ENCODE measurements around the gene HECTD1.
A peak's percentile ranks its signal among the peaks of the same experiment; 100 is the strongest.
"Not testable (repeated sequence)": the region's sequence is repeated elsewhere in the genome, so short reads cannot be mapped to it uniquely, and the experiment has no call there.

Gene HECTD1

DNA sequence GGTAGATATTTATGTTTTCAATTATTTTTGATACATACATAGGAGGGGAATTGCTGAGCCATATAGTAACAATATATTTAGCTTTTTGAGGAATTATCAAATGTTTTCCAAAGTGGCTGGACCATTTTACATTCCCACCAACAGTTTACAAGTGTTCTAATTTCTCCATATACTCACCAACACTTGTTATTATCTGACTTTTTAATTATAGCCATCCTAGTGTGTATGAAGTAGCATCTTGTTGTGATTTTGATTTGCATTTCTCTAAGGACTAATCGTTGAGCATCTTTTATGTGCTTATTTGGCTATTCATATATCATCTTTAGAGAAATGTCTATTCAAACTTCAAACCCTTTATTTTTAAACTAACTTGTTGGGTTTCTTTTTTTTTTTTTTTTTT is 17.2 kb upstream of the HECTD1 start:
- no peak for DNase-seq

DNA sequence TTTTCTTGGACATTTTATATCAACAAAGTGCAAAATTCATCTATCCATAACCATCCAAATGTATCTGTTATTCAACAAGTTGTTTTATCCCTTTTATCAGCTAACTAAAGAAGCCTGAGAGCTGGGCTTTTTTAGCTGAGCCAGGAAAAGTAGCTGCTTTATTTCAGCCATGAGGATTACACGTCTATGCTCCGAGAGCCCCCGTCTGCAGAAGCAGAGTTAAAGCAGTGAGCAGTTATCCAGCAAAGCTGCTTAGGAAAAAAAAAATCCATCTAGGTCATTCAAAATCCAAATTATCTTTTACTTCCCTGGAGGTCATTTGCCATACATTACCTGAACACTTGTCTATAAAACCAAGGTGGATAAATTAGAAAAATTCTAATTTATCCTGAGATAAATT is 15.7 kb upstream of the HECTD1 start:
- DNase-seq, result no peak

DNA sequence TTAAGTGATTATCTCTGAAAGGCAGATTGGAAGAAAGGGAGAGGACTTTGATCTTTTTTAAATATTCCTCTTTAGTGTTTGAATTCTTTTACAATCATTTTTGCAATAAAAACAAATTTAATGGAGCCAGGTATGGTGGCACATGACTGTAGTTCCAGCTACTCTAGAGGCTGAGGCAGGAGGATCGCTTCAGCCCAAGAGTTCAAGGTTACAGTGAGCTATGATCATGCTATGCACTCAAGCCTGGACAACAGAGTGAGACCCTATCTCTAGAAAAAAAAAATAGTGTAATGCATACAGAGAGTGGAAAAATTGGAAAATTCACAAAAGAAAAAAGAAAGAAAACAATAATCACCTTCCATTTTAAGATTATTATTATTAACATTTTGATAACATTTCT is 15.2 kb upstream of the HECTD1 start:
- DNase-seq, result no peak

DNA sequence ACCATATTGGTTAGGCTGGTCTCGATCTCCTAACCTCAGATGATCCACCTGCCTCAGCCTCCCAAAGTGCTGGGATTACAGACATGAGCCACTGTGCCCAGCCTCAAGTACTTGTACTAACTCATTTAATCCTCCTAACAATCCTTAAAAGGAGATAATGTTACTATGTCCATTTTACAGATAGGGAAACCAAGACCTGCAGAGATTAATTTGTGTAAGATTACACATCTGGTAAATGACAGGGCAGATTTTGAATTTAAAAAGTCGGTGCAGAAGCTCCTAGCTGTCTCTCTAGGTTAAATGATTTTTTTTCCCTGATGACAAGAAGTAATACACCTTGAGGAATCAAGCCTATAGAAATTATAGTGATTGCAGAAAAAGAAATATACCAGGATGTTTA is 13.7 kb upstream of the HECTD1 start:
- no peak for DNase-seq

DNA sequence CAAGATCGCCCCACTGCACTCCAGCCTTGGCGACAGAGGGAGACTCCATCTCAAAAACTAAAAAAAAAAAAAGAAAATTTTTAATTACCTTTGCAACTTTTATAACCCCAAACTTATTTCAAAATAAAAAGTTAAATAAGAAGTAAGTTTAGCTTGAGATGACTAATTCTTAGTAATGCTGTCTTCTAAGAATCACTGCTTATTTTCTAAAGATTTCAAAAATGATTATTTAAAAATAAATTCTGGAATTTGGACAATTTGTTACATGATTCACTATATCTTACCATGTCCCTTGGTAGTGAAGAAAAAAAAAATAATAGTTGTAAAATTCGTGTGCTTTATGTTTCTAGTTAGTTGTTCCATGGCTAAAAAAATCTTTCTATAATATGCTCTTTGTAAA is 11.6 kb upstream of the HECTD1 start:
- DNase-seq, result no peak

DNA sequence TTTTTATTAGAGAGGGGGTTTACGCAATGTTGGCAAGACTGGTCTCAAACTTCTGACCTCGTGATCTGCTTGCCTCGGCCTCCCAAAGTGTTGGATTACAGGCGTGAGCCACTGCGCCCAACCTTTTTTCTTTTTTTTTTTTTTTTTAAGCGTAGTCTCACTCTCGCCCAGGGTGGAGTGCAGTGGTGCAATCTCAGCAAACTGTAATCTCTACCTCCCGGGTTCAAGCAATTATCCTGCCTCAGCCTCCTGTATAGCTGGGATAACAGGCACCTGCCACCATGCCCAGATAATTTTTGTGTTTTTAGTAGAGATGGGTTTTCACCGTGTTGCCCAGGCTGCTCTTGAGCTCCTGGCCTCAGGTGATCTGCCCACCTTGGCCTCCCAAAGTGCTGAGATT is 8.8 kb upstream of the HECTD1 start:
- DNase-seq, result no peak

DNA sequence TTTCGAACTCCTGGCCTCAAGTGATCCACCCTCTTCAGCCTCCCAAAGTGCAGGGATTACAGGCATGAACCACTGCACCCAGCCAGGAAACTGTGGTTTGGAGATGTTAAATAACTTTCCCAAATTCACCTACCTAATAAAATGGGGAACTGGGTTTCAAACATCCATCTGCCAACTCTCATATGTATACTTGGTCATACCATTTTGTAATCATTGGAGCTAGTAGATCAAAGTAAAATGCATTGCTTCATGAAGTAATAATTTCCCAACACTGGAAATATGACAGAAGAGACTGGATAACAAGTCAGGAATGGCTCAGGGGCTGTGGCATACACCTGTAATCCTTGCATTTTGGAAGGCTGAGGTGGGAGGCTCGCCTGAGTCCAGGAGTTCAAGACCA is 5.3 kb upstream of the HECTD1 start:
- DNase-seq, result no peak

DNA sequence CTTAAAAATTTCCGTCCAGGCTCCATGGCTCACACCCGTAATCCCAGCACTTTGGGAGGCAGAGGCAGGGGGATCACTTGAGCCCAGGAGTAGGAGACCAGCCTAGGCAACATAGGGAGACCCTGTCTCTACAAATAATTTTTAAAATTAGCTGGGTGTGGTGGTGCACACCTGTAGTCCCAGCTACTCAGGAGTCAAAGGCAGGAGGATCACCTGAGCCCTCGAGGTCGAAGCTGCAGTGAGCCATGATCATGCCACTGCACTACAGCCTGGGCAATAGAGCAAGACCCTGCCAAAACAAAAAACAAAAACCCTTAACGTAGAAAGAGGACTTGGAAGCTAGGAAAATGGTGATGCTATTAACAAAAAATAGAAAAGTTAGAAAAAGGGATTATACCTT is 2.0 kb upstream of the HECTD1 start:
- no peak for DNase-seq

DNA sequence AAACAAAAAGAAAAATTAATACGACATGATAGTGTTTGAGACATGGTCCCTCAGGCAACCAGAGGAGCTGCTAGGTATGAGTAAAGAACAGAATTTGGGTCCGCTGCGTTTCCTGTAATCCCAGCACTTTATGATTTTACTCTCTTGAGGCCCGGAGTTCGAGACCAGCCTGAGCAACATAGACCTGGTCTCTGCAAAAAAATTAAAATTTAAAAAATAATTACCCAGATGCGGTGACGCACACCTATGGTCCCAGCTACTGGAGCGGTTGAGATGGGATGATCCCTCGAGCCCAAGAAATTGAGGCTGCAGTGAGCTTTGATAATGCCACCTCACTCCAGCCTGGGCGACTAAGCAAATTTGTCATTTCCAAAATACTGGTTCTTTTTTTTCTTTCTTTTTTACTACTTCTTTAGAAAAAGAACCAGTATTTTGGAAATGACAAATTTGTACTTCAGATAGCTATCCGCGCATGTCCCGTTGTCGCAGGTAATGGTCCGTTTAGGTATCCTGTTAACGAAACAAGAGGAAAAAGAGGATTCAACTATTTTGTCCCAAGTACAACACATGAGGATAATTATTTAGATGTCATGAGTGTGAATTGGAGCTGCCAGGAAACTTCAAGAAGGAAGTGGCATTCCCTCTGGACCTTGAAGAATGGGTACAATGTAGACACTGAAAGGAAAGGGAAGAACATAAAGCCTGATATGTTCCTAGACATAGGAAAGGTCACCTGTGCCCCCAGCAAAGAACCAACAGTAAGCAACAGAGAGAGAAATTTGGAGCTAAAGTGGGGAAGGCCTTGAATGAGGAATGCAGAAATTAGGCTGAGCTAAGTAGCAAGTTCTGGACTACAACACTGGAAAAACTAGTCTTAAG is 1.2 kb upstream of the HECTD1 start:
- no peak for DNase-seq

DNA sequence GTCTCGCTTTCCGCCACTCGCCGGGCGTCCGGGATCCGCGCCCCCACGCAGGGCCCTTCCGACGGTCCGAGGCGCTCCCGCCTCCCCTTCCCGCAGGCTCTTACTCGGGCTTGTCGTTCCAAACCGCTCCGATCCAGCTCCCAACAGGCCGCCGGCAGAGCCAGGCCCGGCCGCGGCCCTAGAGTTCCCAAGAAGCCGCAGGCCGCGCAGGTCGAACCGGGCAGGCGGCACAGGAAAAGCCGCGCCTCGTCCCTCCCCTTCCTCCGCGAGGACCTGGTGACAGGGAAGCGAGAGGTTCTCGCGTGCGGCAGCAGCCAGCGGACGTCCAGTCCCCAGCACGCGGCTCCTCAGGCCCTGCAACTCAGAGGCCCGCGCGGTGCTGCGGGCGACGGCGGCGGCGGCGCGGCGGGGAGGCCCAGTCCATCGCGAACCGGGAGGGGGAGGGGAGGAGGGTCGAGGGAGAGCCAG is 272 bp downstream of the HECTD1 start:
- no peak for DNase-seq

DNA sequence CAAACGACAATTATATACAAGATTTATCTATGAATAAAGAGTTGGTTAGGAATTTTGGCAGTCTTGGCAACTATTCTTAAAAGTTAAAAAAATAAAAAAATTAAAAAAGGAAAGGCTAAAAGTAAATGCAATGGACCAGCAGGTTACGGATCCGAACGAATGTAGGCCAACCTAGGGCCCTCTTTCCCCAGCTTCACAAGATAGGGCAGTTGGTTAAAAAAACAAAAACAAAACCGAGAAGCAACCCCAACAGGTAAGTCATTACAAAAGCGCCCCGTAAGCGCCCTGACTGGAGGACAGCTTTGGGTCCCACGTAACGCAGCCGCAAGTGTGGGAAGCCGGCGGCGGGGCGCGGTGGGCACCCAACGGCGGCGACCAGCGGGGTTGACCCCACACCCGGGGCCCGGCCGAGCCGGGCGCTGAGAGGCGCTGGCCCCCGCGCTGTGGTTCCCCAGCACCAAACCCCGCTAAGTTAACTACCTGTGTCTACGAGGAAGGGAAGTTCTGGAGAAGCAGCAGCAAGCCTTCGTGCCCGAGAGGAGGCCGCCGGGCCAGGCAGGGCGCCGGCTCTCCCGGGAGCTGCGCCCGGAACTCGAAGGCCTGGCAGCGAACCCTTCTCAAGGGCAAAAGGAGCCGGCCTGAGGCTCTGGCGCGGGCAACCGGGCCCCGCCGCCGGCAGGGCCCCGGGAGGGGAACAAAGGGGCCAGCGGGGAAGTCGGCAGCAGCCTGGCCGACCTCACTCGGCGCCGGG is 882 bp downstream of the HECTD1 start:
- peak; percentile 50 to 60 for DNase-seq

DNA sequence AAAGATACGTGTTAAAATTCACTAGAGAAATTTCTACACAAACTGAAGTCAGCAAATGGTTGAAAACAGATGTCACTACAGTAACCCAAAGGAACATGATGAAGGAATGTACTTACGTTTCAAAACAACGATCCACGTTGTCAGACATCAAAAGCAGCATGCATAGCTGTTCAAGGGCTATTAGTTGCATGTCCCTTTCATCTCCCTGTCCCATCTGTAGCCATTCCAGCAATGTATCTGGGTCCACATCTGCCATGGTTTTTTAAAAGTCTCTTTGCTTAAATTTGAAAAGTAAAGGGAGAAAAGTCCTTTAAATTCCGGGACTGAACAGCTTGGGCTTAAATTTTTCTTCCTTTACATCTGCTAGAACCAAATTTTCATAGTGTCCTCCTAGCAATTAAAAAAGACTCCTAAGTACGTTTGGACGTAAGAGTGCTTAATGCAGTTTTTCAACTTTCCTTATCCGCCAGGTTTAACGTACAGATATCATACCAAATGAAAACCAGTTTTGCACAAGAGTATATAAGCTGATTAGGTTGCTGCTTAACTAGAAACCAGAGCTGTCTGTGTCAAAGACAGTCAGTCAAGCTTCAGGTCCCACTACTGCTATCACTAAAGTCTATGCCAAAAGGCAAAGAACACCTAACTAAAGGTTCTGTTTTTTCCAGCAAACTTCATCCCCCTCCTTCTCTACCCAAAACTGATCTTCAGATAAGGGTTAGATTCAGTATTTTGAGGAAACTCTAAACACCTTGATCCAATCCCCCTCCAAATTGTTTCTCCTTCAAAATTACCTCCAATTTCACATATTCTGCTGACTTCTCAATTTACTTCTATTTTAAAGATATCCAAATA is 1.7 kb downstream of the HECTD1 start:
- peak in 1 of 2 donors; percentile 30 for DNase-seq

DNA sequence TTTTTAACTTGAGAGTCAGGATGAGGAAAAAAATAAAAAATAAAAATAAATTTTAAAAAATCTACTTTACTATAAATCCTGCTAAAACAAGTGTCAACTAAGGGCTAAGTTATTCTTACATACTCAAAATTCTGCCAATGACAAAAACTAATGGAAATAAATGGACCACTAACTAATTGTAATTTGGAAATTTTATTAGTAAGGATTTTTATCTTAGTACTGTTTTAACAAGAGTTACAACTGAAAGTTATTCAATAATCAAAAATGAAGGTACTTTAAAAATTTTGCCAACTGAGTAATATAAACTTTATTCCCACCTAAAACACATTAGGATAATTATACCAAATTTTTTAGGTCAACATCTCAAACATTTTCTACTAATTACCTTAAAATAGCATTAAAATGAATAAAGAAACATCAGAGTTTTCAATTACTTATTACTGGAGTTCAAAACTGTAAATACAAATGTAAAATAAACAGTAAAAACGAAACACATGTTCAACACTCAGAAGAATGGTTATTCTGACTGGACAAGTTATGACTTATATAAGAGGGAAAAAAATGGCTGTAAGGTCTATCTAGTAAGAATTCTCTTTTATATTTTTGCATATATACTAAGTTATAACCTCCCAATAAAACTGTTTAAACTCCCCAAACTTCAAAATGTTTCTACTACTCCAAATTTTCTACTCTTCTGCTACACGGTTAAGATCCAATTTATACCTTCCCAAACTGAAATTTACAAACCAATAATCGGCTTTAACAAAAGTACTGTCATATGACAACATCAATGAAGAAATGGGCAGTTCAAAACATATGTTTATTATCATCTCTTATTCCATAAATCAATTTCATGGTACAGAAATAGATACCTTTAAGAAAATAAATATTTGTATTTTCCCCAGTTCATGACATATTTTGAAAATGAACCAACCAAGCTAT is 2.7 kb downstream of the HECTD1 start:
- DNase-seq, result no peak

DNA sequence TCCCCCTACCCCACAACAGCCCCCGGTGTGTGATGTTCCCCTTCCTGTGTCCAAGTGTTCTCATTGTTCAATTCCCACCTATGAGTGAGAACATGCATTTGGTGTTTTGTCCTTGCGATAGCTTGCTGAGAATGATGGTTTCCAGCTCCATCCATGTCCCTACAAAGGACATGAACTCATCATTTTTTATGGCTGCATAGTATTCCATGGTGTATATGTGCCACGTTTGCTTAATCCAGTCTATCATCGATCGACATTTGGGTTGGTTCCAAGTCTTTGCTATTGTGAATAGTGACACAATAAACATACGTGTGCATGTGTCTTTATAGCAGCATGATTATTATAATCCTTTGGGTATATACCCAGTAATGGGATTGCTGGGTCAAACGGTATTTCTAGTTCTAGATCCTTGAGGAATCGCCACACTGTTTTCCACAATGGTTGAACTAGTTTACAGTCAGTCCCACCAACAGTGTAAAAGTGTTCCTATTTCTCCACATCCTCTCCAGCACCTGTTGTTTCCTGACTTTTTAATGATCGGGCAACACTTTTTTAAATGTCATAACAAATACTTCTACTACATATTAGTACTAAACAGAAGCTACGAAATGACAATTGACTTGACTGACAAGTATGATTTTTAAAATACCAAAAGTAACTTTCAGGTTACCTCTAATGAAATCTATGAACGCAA is 3.5 kb downstream of the HECTD1 start:
- not testable (repeated sequence) for DNase-seq

DNA sequence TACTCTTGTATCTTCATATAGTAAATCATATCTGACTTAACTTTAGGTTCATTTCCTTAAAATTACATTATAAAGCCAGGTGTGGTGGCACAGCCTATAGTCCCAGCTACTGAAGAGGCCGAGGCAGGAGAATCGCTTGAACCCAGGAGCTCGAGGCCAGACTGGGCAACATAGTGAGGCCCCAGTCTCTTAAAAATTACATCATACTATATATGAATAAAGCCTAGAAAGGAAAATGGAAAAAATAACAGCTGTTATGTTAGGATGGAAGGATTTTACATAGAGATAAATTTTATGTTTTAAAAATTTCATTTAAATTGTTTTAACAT is 4.2 kb downstream of the HECTD1 start:
- no peak for DNase-seq

DNA sequence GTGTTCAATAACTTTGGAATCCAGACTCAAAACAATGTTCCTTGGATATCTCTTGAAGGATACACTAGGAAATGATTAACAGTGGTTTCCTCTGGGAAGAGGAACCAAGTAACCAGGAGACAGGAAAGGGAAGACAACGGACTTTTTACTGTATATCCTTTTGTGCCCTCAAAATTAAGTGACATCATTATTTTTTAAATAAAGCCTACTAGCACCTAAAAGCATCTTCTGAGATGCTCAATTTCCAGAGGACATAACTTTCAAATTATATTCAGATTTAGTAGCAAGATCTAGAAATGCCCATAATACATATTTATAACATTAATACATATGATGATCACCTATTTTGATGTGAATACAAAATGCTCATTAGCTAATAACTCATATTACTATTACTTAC is 6.5 kb downstream of the HECTD1 start:
- DNase-seq, result no peak

DNA sequence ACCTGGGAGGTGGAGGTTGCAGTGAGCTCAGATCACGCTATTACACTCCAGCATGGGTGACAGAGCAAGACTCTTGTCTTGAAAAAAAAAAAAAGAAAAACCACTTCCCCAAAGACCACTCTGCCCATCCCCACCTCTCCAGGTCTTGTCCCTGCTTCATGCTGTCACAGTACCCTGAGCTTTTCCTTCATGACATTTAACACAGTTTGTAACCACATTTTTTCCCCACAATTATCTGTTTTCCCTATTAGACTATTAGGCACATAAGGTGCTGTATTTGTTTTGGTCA is 6.9 kb downstream of the HECTD1 start:
- no peak for DNase-seq

DNA sequence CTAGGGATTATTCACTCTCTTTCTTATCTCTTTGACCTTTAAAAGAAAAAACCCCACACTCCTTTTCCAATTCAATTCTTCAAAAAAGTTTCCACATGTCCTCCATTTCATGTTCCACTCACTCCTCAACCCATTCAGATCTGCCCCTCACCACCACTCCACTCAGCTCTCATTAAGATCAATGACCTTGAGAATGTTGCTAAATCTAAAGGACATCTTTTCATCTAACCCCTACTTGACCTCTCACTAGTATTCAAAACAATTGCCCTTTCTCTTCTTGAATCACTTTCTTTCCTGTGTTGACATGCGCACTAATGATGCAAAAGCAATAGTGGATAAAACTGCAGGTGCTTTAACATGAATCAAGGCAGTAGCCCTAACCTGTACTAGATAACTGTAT is 9.9 kb downstream of the HECTD1 start:
- DNase-seq, result no peak

DNA sequence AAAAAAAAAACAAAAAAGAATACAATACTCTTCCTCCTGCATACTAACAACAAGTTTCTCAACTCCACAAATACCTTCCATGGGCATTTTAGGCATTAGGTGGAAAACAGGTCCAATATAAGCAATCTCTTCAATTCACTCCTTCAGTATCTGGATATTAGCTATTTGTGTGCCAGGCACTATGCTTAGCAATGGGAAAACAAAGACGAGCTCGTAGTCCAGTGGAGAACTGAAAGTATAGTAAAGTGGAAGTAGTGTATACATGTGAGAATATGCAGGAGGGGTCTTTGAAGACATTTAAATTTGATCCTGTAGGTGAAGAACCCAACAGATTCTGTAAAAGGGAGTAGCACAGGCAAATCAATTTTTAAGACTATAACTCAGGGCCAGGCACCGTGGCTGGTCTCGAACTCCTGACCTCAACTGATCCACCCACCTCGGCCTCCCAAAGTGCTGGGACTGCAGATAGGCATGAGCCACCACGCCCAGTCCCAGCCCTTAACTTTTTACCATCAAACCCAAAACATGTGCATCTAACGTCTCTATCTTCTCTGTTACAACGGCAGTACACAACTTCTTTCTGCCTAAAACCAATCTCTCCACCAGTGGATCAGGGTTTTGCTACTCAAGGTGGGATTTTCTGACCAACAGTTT is 10.6 kb downstream of the HECTD1 start:
- no peak for DNase-seq

DNA sequence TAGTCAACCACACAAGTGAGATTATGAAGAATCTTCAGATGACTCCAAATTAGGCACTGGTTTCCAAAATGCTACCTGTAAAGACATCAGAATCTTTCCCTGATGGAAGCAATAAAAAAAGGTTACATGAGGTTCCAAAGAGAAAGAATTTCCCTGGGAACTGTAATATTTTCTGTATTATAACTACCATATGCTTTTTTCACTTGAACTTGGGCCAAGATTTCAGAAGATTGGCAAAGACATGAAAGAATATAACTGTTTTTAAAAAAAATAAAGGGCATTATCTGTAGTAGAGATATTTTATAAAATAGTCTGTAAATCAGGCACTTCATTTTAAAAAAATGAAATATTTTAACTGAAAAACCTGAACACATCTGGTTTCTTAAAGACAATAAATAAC is 12.9 kb downstream of the HECTD1 start:
- DNase-seq, result no peak

DNA sequence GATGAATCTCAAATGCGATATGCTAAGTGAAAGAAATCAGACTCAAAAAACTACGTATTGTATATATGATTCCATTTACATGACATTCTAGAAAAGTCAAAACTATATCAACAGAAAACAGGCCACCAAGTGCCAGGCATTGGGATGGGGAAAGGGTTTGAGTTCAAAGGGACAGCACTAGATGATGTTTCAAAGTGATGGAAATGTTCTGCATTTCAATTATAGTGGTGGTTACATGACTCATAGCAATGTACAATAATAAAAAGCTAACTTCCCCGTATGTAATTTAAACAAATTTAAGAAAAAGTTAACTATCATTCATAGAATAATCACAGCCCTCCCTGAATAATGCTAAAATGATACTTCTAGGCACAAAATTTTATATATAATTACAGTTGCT is 13.5 kb downstream of the HECTD1 start:
- no peak for DNase-seq

Measured in CD4-positive, alpha-beta T cell treated with Interleukin-4 for 1 hour (primary cell).